ENCODE data around the gene FAM151B.
A peak's percentile ranks its signal among the peaks of the same experiment; 100 is the strongest.
"Not testable (repeated sequence)": the region's sequence is repeated elsewhere in the genome, so short reads cannot be mapped to it uniquely, and the experiment has no call there.

The FAM151B gene

GRCh38 chr5:80470631-80471030 is 17.3 kb upstream of the FAM151B start:
- not testable (repeated sequence) for H3K23ac ChIP-seq (ENCODE audit: low read length); H2BK120ac ChIP-seq (ENCODE audit: insufficient read depth, low read length, poor library complexity); H3K4me2 ChIP-seq (ENCODE audit: low read length); H2AFZ ChIP-seq (ENCODE audit: insufficient read depth, low read length, poor library complexity); H3K27me3 ChIP-seq (ENCODE audit: insufficient read depth, low read length); H4K91ac ChIP-seq (ENCODE audit: low read depth, low read length); H4K8ac ChIP-seq (ENCODE audit: low read depth, low read length); H3K4me3 ChIP-seq (ENCODE audit: low read depth, low read length); H4K12ac ChIP-seq (ENCODE audit: low read depth, low read length); H2AK5ac ChIP-seq (ENCODE audit: low read length); H2BK12ac ChIP-seq (ENCODE audit: low read length); H3K9ac ChIP-seq (ENCODE audit: low read length); H3K18ac ChIP-seq (ENCODE audit: low read length); H3K4ac ChIP-seq (ENCODE audit: low read depth, low read length); H3K9me3 ChIP-seq (ENCODE audit: insufficient read depth, low read depth, low read length); H3K14ac ChIP-seq (ENCODE audit: low read length); H3K4me1 ChIP-seq (ENCODE audit: control insufficient read depth in 1 of 2, insufficient read depth in 2 of 2, low read length in 2 of 2); DNase-seq; H3K79me1 ChIP-seq (ENCODE audit: low read length); H3K79me2 ChIP-seq (ENCODE audit: control insufficient read depth, insufficient read depth, low read length, poor library complexity); H2BK5ac ChIP-seq (ENCODE audit: low read depth, low read length, poor library complexity)
- peaks cover 14 to 16% of the 10 kb centered on the region in 2 experiments for H3K36me3 ChIP-seq (ENCODE audit: control insufficient read depth in 1 of 2, insufficient read depth in 2 of 2, low read length in 2 of 2)
- peak overlapping the region; percentile 6 for H3K27ac ChIP-seq (ENCODE audit: low read depth, low read length)
- no CpG with 5 or more reads among the region's 2 CpGs for WGBS (ENCODE audit: extremely low coverage, insufficient coverage, insufficient read length)

GRCh38 chr5:80474929-80475328 is 13.0 kb upstream of the FAM151B start:
- Histone ChIP-seq H3K9ac (ENCODE audit: low read length) (no peak overlapping the region), H3K9me3 (ENCODE audit: insufficient read depth, low read depth, low read length) (peaks cover 2% of the 10 kb centered on the region), H2AFZ (ENCODE audit: insufficient read depth, low read length, poor library complexity) (no peak overlapping the region), H3K4me3 (ENCODE audit: low read depth, low read length) (no peak overlapping the region), H3K4ac (ENCODE audit: low read depth, low read length) (no peak overlapping the region), H3K79me1 (ENCODE audit: low read length) (no peaks in the 10 kb centered on the region), H3K18ac (ENCODE audit: low read length) (no peak overlapping the region), H3K36me3 (ENCODE audit: control insufficient read depth in 1 of 2, insufficient read depth in 2 of 2, low read length in 2 of 2) (peaks cover 9 to 14% of the 10 kb centered on the region in 2 experiments), H4K8ac (ENCODE audit: low read depth, low read length) (no peak overlapping the region), H4K12ac (ENCODE audit: low read depth, low read length) (no peak overlapping the region), H3K27me3 (ENCODE audit: insufficient read depth, low read length) (no peaks in the 10 kb centered on the region), H3K14ac (ENCODE audit: low read length) (no peak overlapping the region), H2AK5ac (ENCODE audit: low read length) (no peak overlapping the region), H3K79me2 (ENCODE audit: control insufficient read depth, insufficient read depth, low read length, poor library complexity) (no peaks in the 10 kb centered on the region), H3K4me2 (ENCODE audit: low read length) (no peak overlapping the region), H3K4me1 (ENCODE audit: control insufficient read depth in 1 of 2, insufficient read depth in 2 of 2, low read length in 2 of 2) (no peaks in the 10 kb centered on the region), H2BK5ac (ENCODE audit: low read depth, low read length, poor library complexity) (no peak overlapping the region), H3K23ac (ENCODE audit: low read length) (no peak overlapping the region), H2BK12ac (ENCODE audit: low read length) (no peak overlapping the region), H3K27ac (ENCODE audit: low read depth, low read length) (no peak overlapping the region), H4K91ac (ENCODE audit: low read depth, low read length) (no peak overlapping the region), H2BK120ac (ENCODE audit: insufficient read depth, low read length, poor library complexity) (no peak overlapping the region)
- DNase-seq: no peak
- no CpG with 5 or more reads among the region's 2 CpGs for WGBS (ENCODE audit: extremely low coverage, insufficient coverage, insufficient read length)

DNA sequence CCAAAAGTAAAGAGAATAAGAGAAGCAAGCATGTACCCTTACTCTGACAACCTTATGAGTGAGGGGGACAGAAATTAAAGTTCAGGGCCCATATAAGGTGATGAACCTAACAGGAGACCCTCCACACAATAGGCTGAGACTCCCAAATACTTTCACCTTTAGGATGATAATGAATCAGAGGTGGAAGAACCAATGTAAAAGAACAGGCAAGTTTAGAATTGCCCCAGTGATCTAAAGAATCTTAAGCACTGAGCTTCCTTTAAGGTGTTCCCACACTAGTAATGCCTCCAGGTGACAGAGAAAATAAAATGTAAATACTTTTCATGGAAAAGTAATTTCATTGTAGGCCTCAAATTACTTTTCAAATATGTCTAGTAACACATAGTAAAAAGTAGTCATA is 8.2 kb upstream of the FAM151B start:
- Histone ChIP-seq H3K9me3 (ENCODE audit: insufficient read depth, low read depth, low read length) (no peaks in the 10 kb centered on the region), H3K27me3 (ENCODE audit: insufficient read depth, low read length) (no peaks in the 10 kb centered on the region)

DNA sequence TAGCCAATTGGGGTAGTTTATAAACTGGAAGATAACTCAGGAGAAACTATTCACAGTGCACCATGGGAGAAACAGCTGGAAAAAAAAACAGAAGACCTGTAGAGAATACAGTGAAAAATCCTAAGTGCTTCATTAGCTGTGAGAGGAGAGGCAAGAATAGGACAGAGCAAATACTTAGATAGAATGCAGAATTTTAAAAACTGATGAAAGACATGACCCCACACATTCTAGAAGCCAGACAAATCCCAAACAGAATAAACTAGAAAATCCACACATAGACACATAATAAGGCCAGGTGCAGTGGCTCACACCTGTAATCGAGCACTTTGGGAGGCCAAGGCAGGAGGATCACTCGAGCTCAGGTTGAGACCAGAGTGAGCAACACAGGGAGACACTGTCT is 7.5 kb upstream of the FAM151B start:
- H3K4ac ChIP-seq (ENCODE audit: low read depth, low read length): no peak overlapping the region
- no peak overlapping the region for H3K4me3 ChIP-seq (ENCODE audit: low read depth, low read length)
- H3K14ac ChIP-seq (ENCODE audit: low read length): no peak overlapping the region
- H3K18ac ChIP-seq (ENCODE audit: low read length): no peak overlapping the region
- H2AFZ ChIP-seq (ENCODE audit: insufficient read depth, low read length, poor library complexity): no peak overlapping the region
- DNase-seq: no peak
- no peak overlapping the region for H4K12ac ChIP-seq (ENCODE audit: low read depth, low read length)
- no peak overlapping the region for H2AK5ac ChIP-seq (ENCODE audit: low read length)
- peaks cover 5 to 11% of the 10 kb centered on the region in 2 experiments for H3K36me3 ChIP-seq (ENCODE audit: control insufficient read depth in 1 of 2, insufficient read depth in 2 of 2, low read length in 2 of 2)
- H3K4me1 ChIP-seq (ENCODE audit: control insufficient read depth in 1 of 2, insufficient read depth in 2 of 2, low read length in 2 of 2): no peaks in the 10 kb centered on the region
- no peak overlapping the region for H3K27ac ChIP-seq (ENCODE audit: low read depth, low read length)
- H2BK5ac ChIP-seq (ENCODE audit: low read depth, low read length, poor library complexity): no peak overlapping the region
- WGBS (ENCODE audit: extremely low coverage, insufficient coverage, insufficient read length): no CpG with 5 or more reads among the region's 2 CpGs
- no peak overlapping the region for H2BK120ac ChIP-seq (ENCODE audit: insufficient read depth, low read length, poor library complexity)
- H3K4me2 ChIP-seq (ENCODE audit: low read length): no peak overlapping the region
- H3K9me3 ChIP-seq (ENCODE audit: insufficient read depth, low read depth, low read length): no peaks in the 10 kb centered on the region
- no peaks in the 10 kb centered on the region for H3K27me3 ChIP-seq (ENCODE audit: insufficient read depth, low read length)
- no peak overlapping the region for H2BK12ac ChIP-seq (ENCODE audit: low read length)
- H3K9ac ChIP-seq (ENCODE audit: low read length): no peak overlapping the region
- H3K79me2 ChIP-seq (ENCODE audit: control insufficient read depth, insufficient read depth, low read length, poor library complexity): no peaks in the 10 kb centered on the region
- H4K8ac ChIP-seq (ENCODE audit: low read depth, low read length): no peak overlapping the region
- H4K91ac ChIP-seq (ENCODE audit: low read depth, low read length): no peak overlapping the region
- no peak overlapping the region for H3K23ac ChIP-seq (ENCODE audit: low read length)
- no peaks in the 10 kb centered on the region for H3K79me1 ChIP-seq (ENCODE audit: low read length)

More for the DNA sequence above, 8.2 kb upstream of the FAM151B start:
- H2BK5ac ChIP-seq (ENCODE audit: low read depth, low read length, poor library complexity): no peak overlapping the region
- H2AFZ ChIP-seq (ENCODE audit: insufficient read depth, low read length, poor library complexity): no peak overlapping the region
- H3K4me2 ChIP-seq (ENCODE audit: low read length): no peak overlapping the region
- DNase-seq: no peak
- H3K23ac ChIP-seq (ENCODE audit: low read length): no peak overlapping the region
- H3K4me1 ChIP-seq (ENCODE audit: control insufficient read depth in 1 of 2, insufficient read depth in 2 of 2, low read length in 2 of 2): no peaks in the 10 kb centered on the region
- no peak overlapping the region for H4K91ac ChIP-seq (ENCODE audit: low read depth, low read length)
- no peak overlapping the region for H3K4ac ChIP-seq (ENCODE audit: low read depth, low read length)
- no peak overlapping the region for H4K8ac ChIP-seq (ENCODE audit: low read depth, low read length)
- H4K12ac ChIP-seq (ENCODE audit: low read depth, low read length): no peak overlapping the region
- H3K79me1 ChIP-seq (ENCODE audit: low read length): no peaks in the 10 kb centered on the region
- H3K27ac ChIP-seq (ENCODE audit: low read depth, low read length): no peak overlapping the region
- no peak overlapping the region for H3K4me3 ChIP-seq (ENCODE audit: low read depth, low read length)
- H3K14ac ChIP-seq (ENCODE audit: low read length): no peak overlapping the region
- H2AK5ac ChIP-seq (ENCODE audit: low read length): no peak overlapping the region
- peaks cover 5 to 11% of the 10 kb centered on the region in 2 experiments for H3K36me3 ChIP-seq (ENCODE audit: control insufficient read depth in 1 of 2, insufficient read depth in 2 of 2, low read length in 2 of 2)
- no peak overlapping the region for H2BK120ac ChIP-seq (ENCODE audit: insufficient read depth, low read length, poor library complexity)
- H3K79me2 ChIP-seq (ENCODE audit: control insufficient read depth, insufficient read depth, low read length, poor library complexity): no peaks in the 10 kb centered on the region
- no peak overlapping the region for H3K18ac ChIP-seq (ENCODE audit: low read length)
- no peak overlapping the region for H2BK12ac ChIP-seq (ENCODE audit: low read length)
- H3K9ac ChIP-seq (ENCODE audit: low read length): no peak overlapping the region

All from trophoblast cell (in vitro differentiated cells and primary cell).